Smooth muscle cell of the umbilical artery (primary cell): ENCODE results near the gene KLHL41. TPM values are rescaled to one million over a fixed set of nuclear protein-coding genes. Genes with fewer than 3 reads are reported as not detected.

Experiments
- total RNA-seq: library from RNA; depleted of rRNA; stranded (reverse); fragments of >200 nt; gene quantifications from 2 replicates; pipeline ENCODE4 v1.2.3, GENCODE V29; 2014

KLHL41 gene
- 0.28 and 0.30 TPM in 2 replicates for total RNA-seq

GRCh38 chr2:169509298-169509885 lies at the start of gene KLHL41:
TSS of gene KLHL41 (plus strand) at chr2:169509702. CDS start at chr2:169509779, 77 bp downstream.

GRCh38 chr2:169479257-169480078 lies 30.0 kb upstream of the KLHL41 start, which contains the start of gene BBS5:
TSS of gene BBS5 (plus strand) at chr2:169479494. CDS start at chr2:169479554, 60 bp downstream.

GRCh38 chr2:169573160-169573973 lies 63.9 kb downstream of the KLHL41 start, which contains the start of gene FASTKD1:
TSS of gene FASTKD1 (minus strand) at chr2:169573865. CDS start at chr2:169572029, 1,836 bp downstream.

Other genes with a start within 250 kb of the KLHL41 start
- gene LRP2, start 147.2 kb upstream of the KLHL41 start, total RNA-seq: not detected in 2 replicates
- 4.5 and 5.5 TPM in 2 replicates for gene BBS5, start 30.2 kb upstream of the KLHL41 start, total RNA-seq
- 22.3 and 24.6 TPM in 2 replicates for gene FASTKD1, start 64.2 kb downstream of the KLHL41 start, total RNA-seq
- 30.7 and 32.4 TPM in 2 replicates for gene PPIG, start 74.6 kb downstream of the KLHL41 start, total RNA-seq
- not detected in 2 replicates for gene CFAP210, start 184.7 kb downstream of the KLHL41 start, total RNA-seq
- 1.5 and 1.8 TPM in 2 replicates for gene PHOSPHO2, start 184.8 kb downstream of the KLHL41 start, total RNA-seq
- 2.4 and 3.3 TPM in 2 replicates for gene KLHL23, start 224.1 kb downstream of the KLHL41 start, total RNA-seq